Activated CD4-positive, alpha-beta T cell treated with anti-CD3 and anti-CD28 coated beads for 1 hour (primary cell): ENCODE data around the gene APOL2.
"Not testable (repeated sequence)": the region's sequence is repeated elsewhere in the genome, so short reads cannot be mapped to it uniquely, and the experiment has no call there.

Source experiments
- DNase-seq: peaks from one replicate; pipeline ENCODE4 v3.0.0-alpha.2; 2020

The APOL2 gene

DNA sequence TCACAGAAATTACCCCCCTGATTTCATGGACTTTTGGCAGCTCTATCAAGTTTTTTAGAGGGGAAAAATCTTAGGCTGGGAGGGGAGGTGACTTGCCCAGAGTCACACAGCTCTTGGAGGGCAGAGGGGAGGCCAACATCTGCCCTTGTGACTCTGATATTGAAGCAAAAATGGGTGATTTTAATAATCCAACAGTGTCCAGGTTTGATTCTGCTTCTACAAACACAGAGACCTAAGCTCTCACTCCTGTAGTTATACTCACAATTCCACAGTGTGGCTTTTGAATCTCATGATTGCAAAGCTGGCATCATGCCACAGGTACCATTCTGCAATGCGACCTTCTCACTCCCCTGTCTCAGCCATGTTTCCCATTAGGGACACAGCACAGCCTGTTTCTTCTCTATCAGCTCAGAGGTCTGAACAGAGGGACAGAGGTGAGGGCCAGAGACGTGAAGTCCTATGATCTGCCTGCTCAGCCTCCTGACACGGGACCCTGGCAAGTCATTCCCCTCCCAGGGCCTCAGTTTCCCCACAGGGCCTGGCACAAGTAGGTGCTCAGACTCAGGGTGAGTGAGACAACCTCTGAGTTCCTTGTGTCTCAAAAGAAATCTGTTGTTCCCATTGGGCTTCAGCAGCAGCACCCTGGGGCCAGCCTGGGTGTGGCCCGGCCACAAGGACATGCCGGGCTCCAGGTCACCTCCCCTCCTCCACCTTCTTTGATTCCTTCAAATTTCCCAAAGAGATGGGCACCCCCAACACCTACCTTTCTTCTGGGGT, 766 bp downstream of the APOL2 start:
- DNase-seq = no peak

DNA sequence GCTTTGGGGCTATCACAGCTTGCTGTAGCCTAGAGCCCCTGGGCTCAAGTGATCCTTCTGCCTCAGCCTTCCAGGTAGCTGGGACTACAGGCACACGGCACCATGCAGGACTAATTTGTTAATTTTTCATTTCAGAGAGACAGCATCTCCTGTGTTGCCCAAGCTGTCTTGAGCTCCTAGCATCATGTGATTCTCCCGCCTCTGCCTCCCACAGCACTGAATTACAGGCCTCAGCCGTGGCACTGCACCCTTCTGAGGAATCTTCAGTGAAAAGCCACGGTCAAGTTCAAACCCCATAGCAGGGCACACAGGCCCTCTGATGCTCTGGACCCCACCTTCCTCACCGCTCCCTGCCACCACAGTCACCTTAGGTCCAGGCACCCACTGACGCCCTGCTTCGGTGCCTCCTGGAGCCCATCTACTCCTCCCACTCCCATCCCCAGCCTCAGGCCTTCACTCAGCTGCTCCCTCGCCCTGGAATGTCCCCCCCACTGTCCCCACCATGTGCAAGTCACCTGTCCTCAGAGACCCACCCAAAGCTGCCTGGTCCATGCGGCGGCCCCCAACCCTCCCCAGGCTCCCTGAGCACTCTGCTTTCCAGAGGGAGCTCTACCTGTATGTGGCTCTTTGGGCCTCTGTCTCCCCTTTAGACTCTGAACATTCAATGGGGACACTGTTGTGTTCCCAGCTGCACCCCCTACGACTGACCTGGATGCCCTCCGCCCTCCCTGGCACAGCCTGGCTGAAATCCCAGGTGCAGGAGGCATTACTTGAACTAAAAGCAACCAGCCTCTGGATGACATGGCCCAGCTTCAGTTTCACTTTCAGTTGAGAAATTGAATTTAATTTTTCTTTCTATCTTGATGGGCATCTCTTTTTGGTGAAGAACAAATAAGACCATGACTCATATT, 1.6 kb downstream of the APOL2 start:
- no peak for DNase-seq

GRCh38 chr22:36236388-36237319, 2.7 kb downstream of the APOL2 start:
- DNase-seq = no peak

DNA sequence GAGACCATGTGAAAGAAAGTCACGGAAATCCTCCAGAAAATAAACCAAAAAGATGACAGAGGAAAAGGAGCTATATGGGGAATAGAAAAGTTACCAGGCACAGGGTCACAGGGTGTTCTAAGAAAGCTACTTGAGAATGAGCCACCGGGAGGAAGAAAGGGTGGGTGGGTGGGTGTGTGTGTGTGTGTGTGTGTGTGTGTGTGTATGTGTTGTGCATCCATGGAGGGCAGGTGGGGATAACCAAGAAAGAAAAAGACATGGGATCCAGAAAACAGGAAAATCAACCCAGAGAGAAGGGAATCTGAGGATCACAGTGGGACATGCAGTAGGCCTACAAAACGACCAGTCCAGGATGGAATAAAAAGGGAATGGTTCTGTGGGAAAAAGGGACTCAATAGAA, 3.7 kb downstream of the APOL2 start:
- DNase-seq = no peak

DNA sequence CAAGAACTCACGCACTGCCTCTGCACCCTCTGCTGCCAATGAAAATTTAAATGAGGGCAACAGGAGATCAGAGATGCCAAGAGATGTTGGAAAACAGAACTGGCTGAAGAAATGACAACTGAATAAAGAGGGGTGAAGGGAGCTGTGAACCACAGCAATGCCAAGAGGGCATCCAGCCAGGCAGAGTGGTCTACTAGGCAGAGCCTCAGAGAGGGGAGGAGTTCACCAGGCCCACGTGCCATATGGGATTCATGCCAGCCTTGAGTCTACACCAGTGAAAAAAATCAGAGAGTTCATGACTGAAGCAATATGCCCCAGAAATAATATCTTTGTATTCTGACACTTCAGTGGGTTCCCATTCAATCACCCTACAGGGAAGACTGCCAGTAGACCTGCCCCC, 4.4 kb downstream of the APOL2 start:
- DNase-seq = no peak

DNA sequence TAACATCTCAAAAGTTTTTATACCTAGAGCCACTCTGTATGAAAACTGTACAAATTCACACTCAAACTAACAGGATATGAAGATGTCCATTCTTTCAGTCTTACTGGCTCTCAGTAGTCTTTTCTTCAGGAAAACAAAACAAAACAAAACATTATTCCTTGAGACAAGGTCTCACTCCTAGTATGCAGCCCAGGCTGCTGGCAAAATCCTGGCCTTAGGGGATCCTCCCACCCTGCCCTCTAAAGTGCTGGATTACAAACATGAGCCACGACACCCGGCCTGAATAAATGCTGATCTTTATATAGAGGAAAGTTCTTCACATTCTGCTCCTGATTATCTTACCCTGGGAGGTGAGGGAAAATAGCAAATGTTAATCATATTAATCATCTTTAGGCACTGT, 5.1 kb downstream of the APOL2 start:
- no peak for DNase-seq

GRCh38 chr22:36233796-36234195, 5.5 kb downstream of the APOL2 start:
- DNase-seq = no peak

DNA sequence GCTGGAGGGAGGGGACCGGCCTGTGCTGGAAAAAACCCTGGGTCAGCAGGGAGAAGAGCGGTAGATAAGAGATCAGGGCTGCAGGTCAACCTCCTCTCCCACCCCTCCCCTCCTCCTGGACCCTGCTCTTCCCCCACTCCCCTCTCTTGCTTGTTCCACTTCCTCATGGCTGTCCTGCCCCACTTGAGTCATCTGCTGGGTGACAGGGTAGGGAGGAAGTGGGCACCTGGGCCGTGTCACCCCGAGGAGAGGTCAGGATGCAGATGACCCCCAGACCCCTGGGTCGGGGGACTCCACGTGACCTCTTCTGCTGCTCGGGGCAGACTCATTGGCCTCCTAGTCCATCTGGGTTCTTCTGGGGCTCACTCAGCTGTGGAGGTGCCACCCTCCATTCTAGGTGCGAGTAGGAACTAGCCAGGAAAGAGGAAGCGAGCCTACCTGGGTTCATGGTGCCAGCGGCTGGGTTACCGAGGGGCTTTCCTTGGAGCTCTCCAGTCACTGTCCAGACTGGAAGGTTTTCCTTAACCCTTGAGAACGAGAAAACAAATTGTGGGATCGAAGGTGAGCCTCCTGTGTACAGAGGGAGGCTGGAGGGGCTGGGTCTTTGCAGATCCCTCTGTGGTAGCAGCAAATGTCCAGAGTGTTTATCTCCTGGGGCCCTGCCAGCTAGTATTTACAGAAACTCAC, 6.5 kb downstream of the APOL2 start:
- DNase-seq = no peak

GRCh38 chr22:36231051-36231450, 8.3 kb downstream of the APOL2 start:
- DNase-seq = not testable (repeated sequence)

DNA sequence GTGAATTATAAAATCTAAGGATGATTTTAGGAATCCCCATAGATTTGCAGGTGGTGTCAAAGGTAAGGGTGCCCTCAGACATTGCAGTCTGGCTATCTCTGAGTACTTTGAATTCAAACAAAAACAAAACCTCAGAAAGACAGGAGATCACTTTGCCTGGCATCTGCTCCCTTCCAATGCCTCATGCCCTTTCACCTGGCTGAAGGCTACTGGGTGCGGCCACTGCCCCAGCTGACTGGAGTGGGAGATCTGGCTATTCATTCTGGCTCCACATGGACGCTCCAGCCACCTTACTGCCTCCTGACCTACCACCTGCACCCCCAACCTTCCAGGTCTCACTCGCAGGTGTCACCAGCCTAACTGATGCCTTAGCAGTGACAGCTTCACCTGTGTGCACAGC, 9.7 kb downstream of the APOL2 start:
- not testable (repeated sequence) for DNase-seq

DNA sequence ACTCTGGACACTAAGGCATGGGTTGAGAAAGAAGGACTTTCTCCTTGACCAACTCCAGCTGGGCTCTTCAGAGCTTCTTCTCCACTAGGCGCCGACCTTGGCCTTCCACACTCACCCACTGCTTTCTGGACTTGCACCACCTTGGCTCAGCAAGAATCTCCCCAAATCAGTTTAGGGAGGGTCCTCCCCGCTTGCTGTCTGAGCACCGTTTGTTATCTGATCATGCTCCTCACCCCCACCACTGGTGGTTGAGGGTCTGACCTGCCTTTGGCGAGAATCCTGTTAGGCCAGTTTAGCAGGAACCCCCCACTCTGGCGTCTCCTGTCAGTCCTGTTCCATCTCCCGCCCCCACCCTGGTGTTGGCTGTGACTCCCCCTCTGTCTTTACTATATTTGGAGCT, 10.4 kb downstream of the APOL2 start:
- DNase-seq = no peak

- not testable (repeated sequence) for DNase-seq
Measured at GRCh38 chr22:36228369-36228768, 11.0 kb downstream of the APOL2 start.

GRCh38 chr22:36227806-36228205, 11.5 kb downstream of the APOL2 start:
- DNase-seq = no peak

DNA sequence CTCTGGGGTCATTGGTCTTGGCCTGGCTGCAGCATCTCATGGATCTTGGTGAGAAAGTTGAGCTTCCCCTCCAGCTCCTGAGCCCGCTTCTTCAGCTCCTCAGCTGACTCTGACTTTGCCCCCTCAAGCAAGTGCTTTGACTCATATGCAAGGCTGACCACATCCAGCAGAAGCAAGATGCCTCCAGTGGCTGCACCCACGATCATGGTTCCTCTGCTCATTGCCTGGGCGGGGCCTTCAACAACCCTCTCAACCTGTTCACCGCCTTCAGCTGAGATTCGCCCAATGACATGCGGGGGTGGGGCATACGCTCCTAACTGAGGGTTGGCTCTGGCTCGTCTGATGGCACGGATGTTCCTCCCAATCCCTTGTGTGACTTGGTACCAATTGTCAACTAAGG, 11.9 kb downstream of the APOL2 start:
- DNase-seq = no peak

GRCh38 chr22:36226189-36226588, 13.1 kb downstream of the APOL2 start:
- DNase-seq = no peak

DNA sequence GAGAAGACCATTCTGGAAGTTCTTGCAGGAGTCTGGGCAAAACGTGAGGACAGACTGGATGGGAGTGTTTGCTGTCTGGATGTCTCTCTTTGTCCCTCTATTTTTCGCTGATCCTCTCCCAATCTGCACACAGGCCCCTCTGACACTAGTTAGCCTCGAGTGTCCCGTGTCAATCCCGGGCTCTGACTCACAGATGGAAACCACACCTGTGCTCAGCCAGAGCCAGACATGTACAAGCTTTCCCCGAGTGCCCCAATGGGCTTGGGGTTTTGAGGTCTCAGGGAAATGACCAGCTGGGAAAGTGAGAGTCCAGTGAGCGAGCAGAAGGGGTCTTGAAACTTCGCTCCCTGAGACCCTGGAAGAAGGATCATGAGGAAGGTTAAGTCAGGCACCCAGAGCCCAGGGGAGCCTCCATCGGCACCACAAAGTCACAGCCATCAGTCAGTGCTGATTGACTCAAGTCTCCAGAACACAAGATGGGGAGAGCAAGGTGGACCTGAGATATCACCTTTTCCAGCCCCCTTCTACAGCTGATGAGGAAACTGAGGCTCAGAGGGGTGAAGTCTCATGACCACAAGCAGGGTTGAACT, 13.9 kb downstream of the APOL2 start:
- DNase-seq = no peak

DNA sequence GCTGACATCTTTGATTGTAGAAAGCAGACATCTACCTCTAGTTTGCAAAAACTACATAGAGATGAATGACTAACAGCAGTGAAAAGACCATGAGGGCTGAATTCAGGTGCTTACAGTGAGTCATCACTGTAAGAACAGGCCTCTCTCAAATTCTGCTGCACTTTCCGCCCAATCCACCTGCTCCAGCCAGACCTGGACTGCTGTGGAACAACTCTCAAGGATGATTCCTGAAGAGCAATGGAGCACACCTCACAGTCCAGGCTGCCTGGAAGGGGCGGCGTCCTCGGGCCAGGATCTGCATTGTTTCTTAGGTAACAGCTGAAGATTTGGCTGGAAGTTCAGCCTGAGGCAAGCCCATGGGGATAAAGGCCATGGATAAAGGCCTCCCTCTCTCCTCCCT, 15.1 kb downstream of the APOL2 start:
- DNase-seq = no peak

GRCh38 chr22:36223504-36223903, 15.8 kb downstream of the APOL2 start:
- no peak for DNase-seq

GRCh38 chr22:36222887-36223450, 16.4 kb downstream of the APOL2 start:
- DNase-seq = no peak

- peak; percentile 26 for DNase-seq
Measured at GRCh38 chr22:36221799-36222751, 17.3 kb downstream of the APOL2 start.
